HG02870 (cell line): ENCODE measurements around the gene OR52K2.
"Not testable (repeated sequence)": the region's sequence is repeated elsewhere in the genome, so short reads cannot be mapped to it uniquely, and the experiment has no call there.

Experiments used
- ATAC-seq: cut with Tn5 transposase; IDR thresholded peaks from one replicate; pipeline ENCODE4 v1.9.1; 2021; ENCODE audit warnings: mild to moderate bottlenecking, moderate library complexity; ENCODE audit not compliant: unreplicated experiment

The OR52K2 gene

DNA sequence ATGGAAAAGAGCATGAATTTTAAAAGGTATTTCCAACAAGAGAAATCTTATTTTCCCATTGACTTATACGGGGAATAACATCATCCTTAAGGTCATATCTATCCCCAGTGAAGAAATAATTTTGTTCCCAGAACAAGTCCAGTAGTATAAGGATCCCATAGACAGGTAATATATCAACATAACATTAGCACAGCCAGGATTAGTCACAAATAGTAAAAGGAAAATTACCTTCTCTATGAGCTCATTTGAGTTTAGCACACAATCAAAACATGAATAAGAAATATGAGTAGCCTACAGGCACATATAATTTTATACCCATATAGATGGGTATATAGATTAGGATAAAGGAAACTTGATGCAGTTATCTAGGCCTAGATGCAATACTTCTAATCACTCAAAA is 30.5 kb downstream of the OR52K2 start:
- ATAC-seq, result no peak

DNA sequence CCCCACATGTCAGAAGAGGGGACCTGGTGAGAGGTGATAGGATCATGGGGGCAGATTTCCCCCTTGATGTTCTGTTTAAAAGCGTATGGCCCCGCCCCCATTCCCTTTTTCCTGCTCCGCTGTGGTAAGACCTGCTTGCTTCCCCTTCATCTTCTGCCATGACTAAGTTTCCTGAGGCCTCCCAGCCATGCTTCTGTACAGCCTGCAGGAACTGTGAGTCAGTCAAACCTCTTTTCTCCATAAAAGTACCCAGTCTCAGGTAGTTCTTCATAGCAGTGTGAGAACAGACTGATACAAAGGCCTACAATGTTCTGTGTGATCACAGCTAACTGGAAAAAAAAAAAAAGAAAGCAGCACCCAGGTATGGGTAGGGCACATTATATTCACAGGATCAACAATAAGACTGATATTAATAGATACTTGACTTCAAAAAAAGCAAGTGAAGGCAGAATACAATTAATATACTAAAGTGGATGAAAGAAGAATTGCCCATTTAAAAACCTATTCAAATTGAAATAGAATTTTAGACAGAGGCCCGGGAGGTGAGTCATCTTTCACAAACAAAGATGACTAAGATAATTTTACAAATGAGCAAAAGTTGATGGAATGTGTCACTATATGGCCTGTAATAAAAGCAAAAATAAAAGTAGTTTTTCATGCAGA is 31.6 kb downstream of the OR52K2 start:
- no peak for ATAC-seq

DNA sequence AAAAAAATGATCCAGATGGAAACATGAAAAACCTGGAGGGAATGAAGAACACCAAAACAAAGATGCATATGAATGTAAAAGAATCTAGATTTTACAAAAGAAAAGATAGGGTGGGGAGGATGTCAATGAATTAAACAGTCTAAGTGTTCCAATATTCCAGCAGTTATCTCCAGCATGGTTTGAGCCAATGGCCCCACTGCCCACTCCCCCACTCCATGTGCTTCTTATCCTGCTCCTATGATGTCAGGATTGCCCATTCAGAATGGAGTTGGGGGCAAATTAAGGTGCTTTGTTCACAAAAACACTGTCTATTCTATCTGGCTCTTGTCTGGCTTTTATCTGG is 32.1 kb downstream of the OR52K2 start:
- ATAC-seq, result no peak

DNA sequence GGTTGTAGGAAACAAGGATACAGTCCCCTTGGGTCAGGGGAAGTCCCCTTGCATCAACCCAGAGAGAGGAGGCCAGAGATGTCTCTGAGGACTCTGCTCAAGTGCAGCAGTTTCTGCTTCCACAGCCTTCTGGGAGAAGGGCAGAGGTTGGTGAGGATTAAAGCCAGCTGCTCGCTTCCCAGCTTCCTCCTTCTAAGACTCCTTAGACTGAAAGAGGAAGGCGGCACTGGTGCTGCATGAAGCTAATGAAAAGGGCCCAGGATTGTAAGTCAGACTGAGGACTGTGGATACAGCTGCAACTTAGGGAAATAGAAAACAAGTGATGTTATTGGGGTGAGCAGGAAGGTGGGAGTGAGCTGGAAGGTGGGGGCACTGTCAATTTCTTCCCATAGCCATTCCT is 33.4 kb downstream of the OR52K2 start, which contains the start of gene OR52K1:
TSS of gene OR52K1 (plus strand) at position 202 of the 400 bp plus-strand sequence. CDS start 6,255 bp downstream, outside the sequence.
- no peak for ATAC-seq

DNA sequence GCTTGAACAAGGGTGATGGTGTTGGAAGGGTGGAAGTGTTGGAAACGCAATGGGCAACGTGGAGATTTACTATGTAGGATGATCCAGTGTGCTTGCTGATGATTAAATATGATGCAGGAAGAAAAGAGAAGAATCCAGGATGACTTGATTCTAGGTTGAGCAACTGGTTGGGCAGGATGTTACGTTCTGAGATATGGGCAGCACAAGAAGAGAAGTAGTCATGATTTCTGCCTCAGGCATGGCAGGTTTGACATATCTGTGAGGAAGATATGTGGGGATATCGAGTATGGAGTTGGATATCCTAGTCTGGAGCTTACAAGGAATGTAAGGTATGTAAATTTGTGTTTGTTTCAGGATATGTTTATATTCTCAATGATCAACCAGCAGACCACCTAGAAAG is 35.2 kb downstream of the OR52K2 start:
- ATAC-seq, result no peak

DNA sequence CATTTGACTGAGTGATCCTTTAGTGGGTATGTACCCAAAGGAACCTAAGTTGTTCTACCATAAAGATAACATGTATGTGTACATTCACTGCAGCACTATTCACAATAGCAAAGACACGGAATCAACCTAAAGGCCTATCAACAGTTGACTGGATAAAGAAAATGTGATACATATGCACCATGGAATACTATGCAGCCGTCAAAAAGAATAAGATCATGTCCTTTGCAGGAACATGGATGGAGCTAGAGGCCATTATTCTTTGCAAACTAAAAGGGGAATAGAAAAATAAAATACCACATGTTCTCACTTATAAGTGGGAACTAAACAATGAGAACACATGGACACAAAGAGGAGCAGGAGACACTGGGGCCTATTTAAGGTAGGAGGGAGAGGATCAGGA is 42.3 kb downstream of the OR52K2 start:
- not testable (repeated sequence) for ATAC-seq

DNA sequence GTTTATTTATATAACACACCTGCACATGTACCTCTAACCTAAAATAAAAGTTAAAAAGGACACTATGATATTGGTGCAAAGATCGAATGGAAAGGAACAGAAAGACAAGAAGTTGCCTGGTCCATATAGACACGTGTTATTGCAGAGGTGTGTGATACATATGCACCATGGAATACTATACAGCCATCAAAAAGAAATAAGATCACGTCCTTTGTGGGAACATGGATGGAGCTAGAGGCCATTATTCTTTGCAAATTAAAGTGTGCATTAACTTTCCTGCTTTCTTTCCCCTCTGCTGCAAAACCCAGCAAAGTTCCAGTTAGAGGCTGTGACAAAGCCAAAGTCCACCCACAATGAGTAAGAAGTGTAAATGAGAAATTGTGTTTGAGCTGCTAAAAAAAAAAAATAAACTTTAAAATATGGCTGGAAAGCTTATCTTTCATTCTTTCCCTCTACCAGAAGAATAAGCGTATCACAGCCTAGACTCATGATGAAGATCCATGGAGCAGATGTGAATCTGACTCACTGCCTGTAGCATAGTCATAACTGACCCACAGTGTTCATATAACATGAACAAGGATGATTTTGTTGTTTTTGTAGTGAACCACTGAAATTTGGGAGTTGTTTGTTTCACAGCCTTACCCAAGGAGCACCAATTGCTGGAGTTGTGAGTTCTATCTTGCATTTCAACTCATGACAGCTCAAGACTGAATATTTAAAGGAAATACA is 42.9 kb downstream of the OR52K2 start:
- ATAC-seq, result no peak

DNA sequence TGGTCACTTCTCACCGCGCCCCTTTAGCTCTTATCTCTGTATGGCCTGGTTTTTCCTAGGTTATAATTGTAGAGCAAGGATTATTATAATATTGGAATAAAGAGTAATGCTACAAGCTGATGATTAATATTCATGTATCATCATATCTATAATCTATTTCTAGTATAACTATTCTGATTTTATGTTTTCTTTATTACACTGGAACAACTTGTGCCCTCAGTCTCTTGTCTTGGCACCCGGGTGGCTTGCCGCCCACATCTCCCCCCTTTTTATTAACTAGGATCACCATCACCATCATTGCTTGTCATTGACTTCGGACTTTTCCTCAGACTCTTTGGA is 44.4 kb downstream of the OR52K2 start:
- no peak for ATAC-seq

DNA sequence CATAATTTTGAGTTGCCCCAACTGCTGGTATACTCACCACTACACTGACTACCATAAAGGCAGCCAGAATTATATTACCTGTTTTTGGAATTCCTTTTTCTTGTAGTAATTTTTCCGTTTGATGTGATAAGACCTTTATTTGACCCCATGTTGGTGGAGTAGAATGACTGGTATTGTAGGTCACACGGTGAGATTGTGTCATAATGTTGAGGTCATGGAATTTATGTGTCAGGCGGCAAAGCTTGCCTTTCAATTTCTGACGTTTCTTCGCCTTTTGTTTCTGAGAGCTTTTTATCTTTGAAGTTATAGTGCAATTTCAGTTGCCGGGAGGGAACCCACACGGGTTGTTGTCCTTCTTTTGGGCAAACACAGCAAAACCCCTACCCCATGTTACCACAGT is 46.4 kb downstream of the OR52K2 start:
- no peak for ATAC-seq

DNA sequence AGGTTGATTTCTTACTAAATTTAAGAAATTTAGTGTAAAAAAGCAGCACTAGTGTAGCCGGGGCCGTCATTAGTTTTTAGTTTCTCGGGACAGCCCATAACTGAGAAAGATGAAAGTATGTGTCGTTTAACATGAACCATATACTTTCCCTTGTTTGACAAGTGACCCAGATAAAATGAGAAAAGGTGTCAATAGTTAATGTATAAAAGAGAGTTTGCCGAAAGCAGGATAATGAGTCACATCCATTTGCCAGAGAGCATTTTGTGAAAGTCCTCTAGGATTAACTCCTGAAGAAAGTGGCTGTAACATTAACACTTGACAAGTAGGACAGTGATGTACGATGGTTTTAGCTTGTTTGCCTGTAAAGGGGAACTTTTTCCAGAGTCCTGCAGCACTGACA is 46.9 kb downstream of the OR52K2 start:
- no peak for ATAC-seq

DNA sequence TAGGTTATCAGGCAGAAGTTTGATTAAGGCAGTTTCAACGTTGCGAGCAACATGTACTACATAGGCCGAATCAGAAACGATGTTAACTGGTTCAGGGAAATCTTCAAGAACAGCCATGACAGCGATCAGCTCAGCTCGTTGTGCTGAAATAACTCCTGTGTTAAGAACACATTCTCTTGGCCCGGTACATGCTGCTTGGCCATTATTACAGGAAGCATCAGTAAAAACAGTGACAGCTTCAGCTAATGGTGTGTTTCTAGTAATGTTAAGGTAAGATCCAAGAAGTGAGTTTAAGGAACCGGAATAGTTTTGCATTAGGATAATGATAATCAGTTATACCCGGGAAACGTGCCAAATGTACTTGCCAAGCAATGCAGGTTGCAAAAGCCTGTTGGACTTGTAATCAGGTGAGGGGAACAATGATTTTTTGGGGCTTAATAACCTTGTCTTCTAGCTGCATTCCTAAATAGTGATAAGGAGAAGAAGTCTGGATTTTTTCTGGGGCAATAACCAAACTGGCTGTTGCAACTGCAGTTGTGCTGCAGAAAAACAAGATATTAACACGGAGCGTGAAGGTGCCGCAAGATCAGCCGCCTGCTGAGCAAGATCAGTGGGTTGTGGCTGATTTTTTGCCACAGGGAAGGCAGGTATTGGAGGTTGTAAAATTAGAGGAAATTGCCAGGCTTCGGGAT is 47.6 kb downstream of the OR52K2 start:
- ATAC-seq, result no peak
